B cell (primary cell): ENCODE results near the gene MAPK1. TPM values are rescaled to one million over a fixed set of nuclear protein-coding genes. Genes with fewer than 3 reads are reported as not detected.

Source experiments
- ATAC-seq: fragments of 200-7000 bp; cut with Tn5 transposase; one replicate; pipeline ENCODE4 v1.10.0; 2021; ENCODE audit warnings: low read depth, mild to moderate bottlenecking, moderate number of reproducible peaks, moderate library complexity
- CTCF ChIA-PET: fragments of 350-600 bp; sonication (Branson Sonifier 250); formaldehyde crosslinking; loops from one replicate; lab custom pipeline; 2021; ENCODE audit warnings: antibody characterized with exemption, inconsistent platforms; lab: Charles Lee
- POLR2A ChIA-PET: fragments of 350-600 bp; sonication (Branson Sonifier 250); formaldehyde crosslinking; loops from one replicate; lab custom pipeline; 2021; ENCODE audit warnings: antibody characterized with exemption; lab: Charles Lee
- DNase-seq: peaks from one replicate; pipeline ENCODE4 v3.0.0; 2013
- H2AFZ ChIP-seq: 2 replicates; pipeline ENCODE4 v1.6.1; 2012; ENCODE audit warnings: mild to moderate bottlenecking, low read depth, low read length; ENCODE audit not compliant: insufficient read depth, poor library complexity, severe bottlenecking
- H3K27ac ChIP-seq, 2 donors: 1 replicate in 1 of 2; 2 replicates in 1 of 2; pipeline ENCODE4 v1.5.1; 2012 to 2013; ENCODE audit warnings: low read length in 2 of 2, mild to moderate bottlenecking in 2 of 2, moderate library complexity in 1 of 2
- H3K27me3 ChIP-seq, 4 experiments: fragments of 200-600 bp in 1 of 4; sonication (generic) in 1 of 4; replicated peaks in 1 of 4; 1 replicate in 2 of 4; 2 replicates in 2 of 4; pipeline versions ENCODE4 v1.6.1 to v1.7.0; 2013 to 2016; ENCODE audit warnings: low read length in 3 of 4, mild to moderate bottlenecking in 2 of 4, mixed read lengths in 1 of 4, moderate library complexity in 1 of 4; ENCODE audit not compliant: insufficient read depth in 4 of 4, control insufficient read depth in 3 of 4; ENCODE audit errors: control extremely low read depth in 1 of 4
- H3K36me3 ChIP-seq, 2 experiments: replicated peaks in 1 of 2; 1 replicate in 1 of 2; 2 replicates in 1 of 2; pipeline versions ENCODE4 v1.6.1 to v1.7.1; 2013; ENCODE audit warnings: low read length in 1 of 2; ENCODE audit not compliant: insufficient read depth in 2 of 2, control insufficient read depth in 1 of 2; ENCODE audit errors: control extremely low read depth in 1 of 2, extremely low read depth in 1 of 2
- H3K4me1 ChIP-seq, 2 donors: fragments of 200-600 bp in 1 of 2; sonication (generic) in 1 of 2; 1 replicate in 1 of 2; 2 replicates in 1 of 2; pipeline versions ENCODE4 v1.5.1 to v1.6.1; 2013 to 2017; ENCODE audit warnings: low read length in 2 of 2; ENCODE audit not compliant: control insufficient read depth in 2 of 2, insufficient read depth in 2 of 2
- H3K4me2 ChIP-seq: replicated peaks from 2 replicates; pipeline ENCODE3; 2012; ENCODE audit warnings: mild to moderate bottlenecking, low read depth, low read length; ENCODE audit not compliant: poor library complexity, severe bottlenecking
- H3K4me3 ChIP-seq, 5 experiments: fragments of 200-600 bp in 1 of 5; sonication (generic) in 1 of 5; 1 replicate in 3 of 5; 2 replicates in 2 of 5; pipeline versions ENCODE4 v1.5.1 to v1.7.0; 2011 to 2016; ENCODE audit warnings: low read length in 4 of 5, mild to moderate bottlenecking in 4 of 5, low read depth in 2 of 5, control low read depth in 1 of 5, moderate library complexity in 1 of 5; ENCODE audit not compliant: insufficient read depth in 1 of 5; ENCODE audit errors: control extremely low read depth in 1 of 5, extremely low read depth in 1 of 5
- H3K79me2 ChIP-seq: fragments of 200-600 bp; sonication (generic); one replicate; pipeline ENCODE4 v1.6.0; 2016; ENCODE audit warnings: low read length; ENCODE audit not compliant: control insufficient read depth, insufficient read depth
- H3K9ac ChIP-seq: fragments of 200-600 bp; sonication (generic); 2 replicates; pipeline ENCODE4 v1.6.1; 2017; ENCODE audit warnings: mild to moderate bottlenecking, low read length, moderate library complexity
- H3K9me3 ChIP-seq, 3 donors: one replicate each; pipeline versions ENCODE4 v1.6.1 to v1.7.1; 2013; ENCODE audit warnings: low read length in 2 of 3; ENCODE audit not compliant: control insufficient read depth in 2 of 3, insufficient read depth in 1 of 3; ENCODE audit errors: control extremely low read depth in 1 of 3
- H4K20me1 ChIP-seq: 2 replicates; pipeline ENCODE4 v1.6.0; 2012; ENCODE audit warnings: mild to moderate bottlenecking, low read length; ENCODE audit not compliant: insufficient read depth, control insufficient read depth, poor library complexity, severe bottlenecking
- H3K27ac Mint-ChIP-seq: one replicate; pipeline ENCODE4 v1.8.0; 2021; ENCODE audit warnings: mixed read lengths
- H3K27me3 Mint-ChIP-seq: one replicate; pipeline ENCODE4 v1.8.0; 2021; ENCODE audit warnings: mixed read lengths
- H3K4me1 Mint-ChIP-seq: one replicate; pipeline ENCODE4 v1.8.0; 2021; ENCODE audit warnings: mixed read lengths
- H3K4me3 Mint-ChIP-seq: one replicate; pipeline ENCODE4 v1.8.0; 2021; ENCODE audit warnings: mixed read lengths
- H3K9me3 Mint-ChIP-seq: one replicate; pipeline ENCODE4 v1.8.0; 2022; ENCODE audit warnings: mixed read lengths; ENCODE audit not compliant: insufficient read depth
- CTCF ChIP-seq: fragments of 200-600 bp; IDR thresholded peaks from one replicate; pipeline ENCODE4 v1.8.0; 2022; ENCODE audit warnings: antibody characterized with exemption, mild to moderate bottlenecking
- EZH2 ChIP-seq: IDR thresholded peaks from 2 replicates; pipeline ENCODE4 v1.6.1; 2012; ENCODE audit warnings: borderline replicate concordance, low read depth, mild to moderate bottlenecking, moderate library complexity, low read length; ENCODE audit not compliant: insufficient read depth, poor library complexity, severe bottlenecking
- WGBS: methylation state at CpG from one replicate; pipeline ENCODE4 v1.1.5; 2013; ENCODE audit warnings: missing lambda C conversion rate; ENCODE audit not compliant: insufficient coverage; 5-methylcytosine and 5-hydroxymethylcytosine counted together
- intact Hi-C: fragments of 100-400 bp; cut with micrococcal nuclease; formaldehyde crosslinking; loops from one replicate; pipeline ENCODE4 v1.10.0; 2022
- polyA plus RNA-seq: library from polyadenylated mRNA; depleted of rRNA; stranded (reverse); fragments of >200 nt; gene quantifications from 2 replicates; pipeline ENCODE4 v1.2.3, GENCODE V29; 2012
- total RNA-seq, 2 donors: library from RNA; stranded (reverse); fragments of 120-200 nt in 1 of 2; gene quantifications; 1 replicate in 1 of 2; 2 replicates in 1 of 2; pipeline versions ENCODE4 v1.2.3 to v1.2.4, GENCODE V29; 2013 to 2022

The MAPK1 gene
- total and polyA plus RNA-seq, 2 donors (not counting 1 experiment from before 2014, with no cell fraction given), result 24.0 to 155 TPM

GRCh38 chr22:21904250-21904789 lies 36.9 kb upstream of the MAPK1 start:
- H2AFZ ChIP-seq, result no peak overlapping the region
- H3K4me3 Mint-ChIP-seq, result no peak overlapping the region
- no peak overlapping the region for H3K9ac ChIP-seq
- no peaks in the 10 kb centered on the region for H3K9me3 ChIP-seq
- 83% methylated on average over 2 of the region's 4 CpGs for WGBS
- ATAC-seq, result no peak
- no peak for DNase-seq
- intact Hi-C loops, result no loop called here
- H3K27me3 ChIP-seq, result no peaks in the 10 kb centered on the region
- H3K27ac Mint-ChIP-seq, result no peak overlapping the region
- no peaks in the 10 kb centered on the region for H3K36me3 ChIP-seq
- TF ChIP-seq EZH2 (no peak), CTCF (no peak)
- CTCF ChIA-PET, result interaction anchor here (1.1 kb wide), 1 partner anchor 68 kb away, joined by 5 read pairs; no protein-coding TSS in a partner anchor
- no peaks in the 10 kb centered on the region for H4K20me1 ChIP-seq
- H3K9me3 Mint-ChIP-seq, result no peaks in the 10 kb centered on the region
- no peaks in the 10 kb centered on the region for H3K79me2 ChIP-seq
- no peaks in the 10 kb centered on the region for H3K27me3 Mint-ChIP-seq
- H3K4me1 Mint-ChIP-seq, result no peaks in the 10 kb centered on the region
- H3K4me1 ChIP-seq, result no peaks in the 10 kb centered on the region
- H3K4me2 ChIP-seq, result no peak overlapping the region
- no peak overlapping the region for H3K27ac ChIP-seq
- H3K4me3 ChIP-seq, result no peak overlapping the region
- POLR2A ChIA-PET, result interaction anchor here (0.7 kb wide), 1 partner anchor 41 kb away, joined by 5 read pairs; no protein-coding TSS in a partner anchor

GRCh38 chr22:21903283-21903682 lies 35.8 kb upstream of the MAPK1 start:
- Mint-ChIP-seq H3K4me1 (no peaks in the 10 kb centered on the region), H3K9me3 (no peaks in the 10 kb centered on the region), H3K27ac (no peak overlapping the region), H3K4me3 (no peak overlapping the region), H3K27me3 (no peaks in the 10 kb centered on the region)
- TF ChIP-seq CTCF (no peak), EZH2 (no peak)
- Histone ChIP-seq H2AFZ (no peak overlapping the region), H3K4me2 (no peak overlapping the region), H3K9ac (no peak overlapping the region), H3K27ac (no peak overlapping the region), H3K4me3 (no peak overlapping the region), H3K36me3 (no peaks in the 10 kb centered on the region), H3K79me2 (no peaks in the 10 kb centered on the region), H3K27me3 (no peaks in the 10 kb centered on the region), H4K20me1 (no peaks in the 10 kb centered on the region), H3K4me1 (no peaks in the 10 kb centered on the region), H3K9me3 (no peaks in the 10 kb centered on the region)
- CTCF ChIA-PET, result interaction anchor here (0.6 kb wide), 1 partner anchor 128 kb away, joined by 3 read pairs; no protein-coding TSS in a partner anchor
- intact Hi-C loops, result no loop called here
- DNase-seq (no peak), ATAC-seq (no peak)
- POLR2A ChIA-PET, result no interaction called here
- 100% methylated on average over 1 of the region's 4 CpGs for WGBS
